ENCODE measurements around the gene F12.

The F12 gene

GRCh38 chr5:177446200-177447065 lies 37.1 kb upstream of the F12 start, which contains the start of gene PRR7:
PRR7 (plus strand) TSS chr5:177446814; CDS start chr5:177455068, 8,254 bp downstream.
- DNase-seq = peak; percentile 69 to 76

DNA sequence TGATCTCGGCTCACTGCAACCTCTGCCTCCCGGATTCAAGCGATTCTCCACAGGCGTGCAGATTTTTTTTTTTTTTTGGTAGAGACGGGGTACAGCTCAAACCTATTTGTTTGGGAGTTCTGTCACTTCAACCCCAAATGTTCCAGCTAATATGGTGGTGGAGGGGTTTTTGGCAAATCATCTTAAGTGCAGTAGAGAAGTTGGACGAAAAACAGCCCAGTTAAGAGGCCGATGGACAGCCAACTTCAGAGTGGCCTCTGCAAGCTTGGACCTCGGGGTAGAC lies 36.5 kb upstream of the F12 start:
- no peak for DNase-seq

GRCh38 chr5:177445052-177445916 lies 35.9 kb upstream of the F12 start:
- DNase-seq = peak; percentile 47 to 54

- peak in 1 of 2 experiments; percentile 40 for DNase-seq
Measured at GRCh38 chr5:177444106-177445051, 35.0 kb upstream of the F12 start.

DNA sequence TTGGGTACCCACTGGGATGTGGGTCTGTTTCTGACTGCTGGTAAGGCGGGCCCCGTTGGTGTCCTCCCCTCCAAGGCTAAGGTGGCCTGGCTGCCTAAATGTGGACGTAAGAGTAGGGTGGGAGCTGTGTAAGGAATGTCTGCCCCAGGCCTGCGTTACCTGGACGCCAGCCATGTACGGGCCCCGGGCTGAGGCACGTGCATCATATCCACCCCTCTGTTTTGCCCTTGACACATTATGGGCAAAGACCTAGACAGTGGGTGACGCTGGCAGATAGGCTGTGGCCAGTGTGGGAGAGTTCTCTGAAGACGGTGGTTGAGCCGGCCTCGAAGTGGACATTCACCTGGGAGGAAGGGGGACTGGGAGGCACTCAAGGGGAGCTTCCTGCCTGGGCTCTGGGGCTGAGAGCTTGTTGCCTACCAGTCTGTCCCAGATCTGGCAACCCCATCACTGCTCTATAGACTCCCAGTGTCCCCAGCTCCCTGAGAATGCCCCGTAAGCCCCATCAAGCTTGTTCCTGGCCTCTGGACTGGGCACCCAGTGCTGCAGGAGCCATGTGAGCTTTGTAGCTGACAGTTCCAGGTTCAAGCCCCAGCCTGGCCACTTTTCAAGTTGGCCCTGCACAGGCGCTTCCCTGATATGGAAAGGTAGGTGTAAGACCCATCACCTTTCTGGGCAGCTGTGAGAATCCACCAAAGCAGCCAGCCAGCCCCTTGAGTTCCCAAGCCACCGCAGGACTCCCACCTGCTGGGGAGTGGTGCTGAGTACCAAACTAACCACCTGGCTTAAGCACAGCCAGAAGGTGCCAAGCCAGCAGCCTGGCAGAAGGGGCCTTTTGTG lies 34.0 kb upstream of the F12 start:
- no peak for DNase-seq

DNA sequence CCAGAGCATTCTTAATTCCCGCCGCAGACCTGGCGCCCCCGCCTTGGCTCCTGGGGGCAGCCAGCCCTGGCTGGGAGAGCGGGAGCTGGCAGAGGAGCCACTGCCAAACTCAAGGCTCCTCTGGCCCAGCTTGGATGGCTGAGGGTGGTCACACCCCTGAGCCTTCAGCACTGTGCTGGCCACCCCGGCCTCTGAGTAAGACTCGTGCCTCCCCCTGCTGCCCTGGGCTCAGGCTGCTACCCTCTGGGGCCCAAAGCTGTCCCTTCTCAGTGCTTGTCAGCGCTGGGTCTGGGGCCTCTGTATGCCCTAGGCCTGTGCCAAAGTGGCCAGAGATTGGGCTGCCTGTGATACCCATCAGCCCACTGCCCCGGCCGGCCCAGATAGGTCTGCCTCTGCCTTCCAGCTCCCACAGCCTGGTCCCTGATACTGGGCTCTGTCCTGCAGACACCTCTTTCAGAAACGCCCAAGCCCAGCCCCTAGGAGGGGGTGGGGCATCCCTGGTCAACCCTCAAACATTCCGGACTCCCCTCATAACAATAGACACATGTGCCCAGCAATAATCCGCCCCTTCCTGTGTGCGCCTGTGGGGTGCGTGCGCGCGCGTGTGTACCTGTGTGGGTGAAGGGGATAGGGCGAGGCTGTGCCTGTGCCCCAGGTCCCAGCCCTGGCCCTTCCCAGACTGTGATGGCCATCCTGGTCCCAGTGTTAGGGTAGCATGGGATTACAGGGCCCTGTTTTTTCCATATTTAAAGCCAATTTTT lies 32.9 kb upstream of the F12 start:
- no peak for DNase-seq

DNA sequence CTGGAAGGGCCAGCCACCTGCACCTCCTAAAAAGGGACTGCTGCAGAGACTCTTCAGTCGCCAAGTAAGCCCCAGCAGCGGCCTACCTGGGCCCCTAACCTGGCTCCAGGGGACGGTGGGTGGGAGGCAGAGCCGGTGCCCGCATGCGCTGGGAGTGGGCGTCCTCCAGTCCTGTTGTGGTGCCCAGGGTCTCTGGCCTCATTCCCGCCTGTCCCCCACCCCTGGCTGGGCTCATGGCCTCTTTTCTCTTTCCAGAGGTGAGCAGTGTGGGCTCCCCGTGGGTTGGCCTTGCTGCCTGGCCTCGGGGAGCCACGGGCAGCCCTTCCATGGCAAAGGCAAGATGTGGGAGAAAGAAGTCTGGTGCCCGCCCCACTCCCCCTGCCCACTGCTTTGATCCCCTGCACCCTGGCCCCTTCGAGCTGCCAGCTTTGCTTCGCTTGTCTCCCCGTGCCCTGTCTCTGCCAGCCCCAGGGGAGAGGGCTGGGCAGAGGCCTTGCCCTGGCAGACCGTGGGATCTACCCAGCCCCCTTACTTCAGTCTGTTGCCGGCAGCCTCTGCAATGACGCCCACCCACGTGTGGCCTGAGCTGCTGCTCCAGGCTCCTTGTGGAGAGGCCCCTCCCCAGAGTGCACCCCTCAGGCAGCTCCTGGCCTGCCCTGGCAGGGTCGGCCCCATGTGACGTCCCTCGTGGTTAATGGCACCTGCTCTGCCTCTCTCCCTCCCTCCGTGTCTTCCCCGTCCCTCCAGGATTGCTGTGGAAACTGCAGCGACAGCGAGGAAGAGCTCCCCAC lies 31.8 kb upstream of the F12 start:
- no peak for DNase-seq

DNA sequence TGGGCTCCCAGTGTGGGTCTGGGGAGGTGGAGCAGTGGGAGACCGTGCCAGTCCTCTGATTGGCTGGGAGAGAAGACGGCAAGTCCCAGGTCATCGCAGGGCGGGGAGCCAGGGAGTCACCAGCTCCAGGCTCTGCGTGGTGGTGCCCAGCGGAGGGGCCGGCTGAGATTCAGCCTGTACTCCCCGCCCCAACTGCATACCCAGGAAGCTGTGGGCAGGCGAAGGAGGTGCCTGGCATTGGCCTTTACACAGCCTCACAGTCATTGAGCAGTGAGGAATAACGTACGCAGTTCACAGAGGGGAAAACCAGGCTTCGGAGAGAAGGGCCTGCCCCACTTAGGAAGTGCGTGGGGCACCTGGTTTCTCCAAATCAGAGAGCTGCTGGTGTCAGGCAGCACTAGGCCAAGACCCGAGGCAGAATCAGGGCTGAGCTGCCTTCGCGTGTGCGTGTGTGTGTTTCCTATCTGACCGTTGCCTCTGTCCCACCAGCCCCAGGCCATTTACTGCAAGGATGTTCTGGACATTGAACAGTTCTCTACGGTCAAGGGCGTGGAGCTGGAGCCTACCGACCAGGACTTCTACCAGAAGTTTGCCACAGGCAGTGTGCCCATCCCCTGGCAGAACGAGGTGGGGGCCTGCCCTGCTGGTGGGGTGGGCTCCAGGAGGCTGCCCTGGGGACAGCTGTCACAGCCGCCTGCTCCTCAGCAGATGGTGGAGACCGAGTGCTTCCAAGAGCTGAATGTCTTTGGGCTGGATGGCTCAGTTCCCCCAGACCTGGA lies 31.0 kb upstream of the F12 start:
- peak; percentile 67 to 73 for DNase-seq

- DNase-seq = no peak
Measured at GRCh38 chr5:177439518-177440053, 30.2 kb upstream of the F12 start.

- no peak for DNase-seq
Measured at GRCh38 chr5:177438468-177438867, 29.1 kb upstream of the F12 start.

GRCh38 chr5:177437623-177438022 lies 28.3 kb upstream of the F12 start:
- DNase-seq = no peak

DNA sequence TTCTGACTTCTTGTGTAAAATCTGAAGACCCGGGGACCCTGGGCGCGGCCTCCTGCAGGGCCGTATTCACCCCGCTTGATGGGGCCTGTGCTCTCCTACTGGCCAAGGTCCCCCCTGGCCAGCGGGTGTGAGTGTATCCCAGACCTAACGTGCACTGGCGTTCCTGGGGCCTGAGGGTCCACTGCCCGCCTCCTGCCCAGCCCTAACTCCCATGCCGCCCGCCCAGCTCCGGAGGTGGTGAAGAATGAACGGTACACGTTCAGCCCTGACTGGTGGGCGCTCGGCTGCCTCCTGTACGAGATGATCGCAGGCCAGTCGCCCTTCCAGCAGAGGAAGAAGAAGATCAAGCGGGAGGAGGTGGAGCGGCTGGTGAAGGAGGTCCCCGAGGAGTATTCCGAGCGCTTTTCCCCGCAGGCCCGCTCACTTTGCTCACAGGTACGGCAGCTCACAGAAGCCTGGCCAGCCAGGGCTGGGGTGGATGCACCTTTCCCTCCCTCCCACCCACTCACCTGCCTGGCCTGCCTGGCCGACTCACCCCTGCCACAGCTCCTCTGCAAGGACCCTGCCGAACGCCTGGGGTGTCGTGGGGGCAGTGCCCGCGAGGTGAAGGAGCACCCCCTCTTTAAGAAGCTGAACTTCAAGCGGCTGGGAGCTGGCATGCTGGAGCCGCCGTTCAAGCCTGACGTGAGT lies 26.6 kb upstream of the F12 start:
- DNase-seq = no peak

DNA sequence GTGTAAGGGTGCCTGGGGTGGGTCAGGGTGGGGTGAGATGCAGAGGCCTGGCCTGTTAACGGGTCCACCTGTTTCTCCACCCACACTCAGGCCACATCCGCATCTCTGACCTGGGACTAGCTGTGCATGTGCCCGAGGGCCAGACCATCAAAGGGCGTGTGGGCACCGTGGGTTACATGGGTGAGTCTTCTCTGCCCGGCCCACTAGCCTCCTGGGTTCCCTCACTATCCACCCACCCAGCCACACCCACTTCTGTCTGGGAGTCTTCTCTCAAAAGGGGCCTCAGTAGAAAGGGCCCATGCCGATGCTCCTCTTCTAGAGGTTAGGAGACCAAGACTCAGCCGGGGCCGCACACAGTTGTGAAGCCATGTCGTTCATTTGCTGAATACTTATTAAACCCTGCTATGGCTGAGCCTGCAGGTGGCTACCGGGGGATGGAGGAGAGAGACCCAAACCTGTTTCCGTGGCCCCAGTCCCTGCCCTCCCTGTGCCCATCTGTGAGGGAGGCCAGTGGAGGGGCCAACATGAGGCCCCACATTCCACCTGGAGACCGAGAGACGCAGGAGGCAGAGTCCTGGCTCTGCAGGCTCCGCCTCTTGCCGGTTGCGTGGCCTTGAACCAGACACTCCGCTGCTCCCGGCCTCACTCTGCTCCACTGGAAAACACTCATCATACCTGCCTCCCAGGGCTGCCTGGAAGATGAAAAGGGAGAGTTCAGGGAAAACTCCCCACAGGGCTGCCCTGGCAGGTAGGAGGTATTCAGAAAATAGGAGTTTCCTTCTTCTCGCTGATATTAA lies 25.8 kb upstream of the F12 start:
- DNase-seq = no peak

- DNase-seq = peak; percentile 72 to 80
Measured at GRCh38 chr5:177434437-177434836, 25.1 kb upstream of the F12 start.

DNA sequence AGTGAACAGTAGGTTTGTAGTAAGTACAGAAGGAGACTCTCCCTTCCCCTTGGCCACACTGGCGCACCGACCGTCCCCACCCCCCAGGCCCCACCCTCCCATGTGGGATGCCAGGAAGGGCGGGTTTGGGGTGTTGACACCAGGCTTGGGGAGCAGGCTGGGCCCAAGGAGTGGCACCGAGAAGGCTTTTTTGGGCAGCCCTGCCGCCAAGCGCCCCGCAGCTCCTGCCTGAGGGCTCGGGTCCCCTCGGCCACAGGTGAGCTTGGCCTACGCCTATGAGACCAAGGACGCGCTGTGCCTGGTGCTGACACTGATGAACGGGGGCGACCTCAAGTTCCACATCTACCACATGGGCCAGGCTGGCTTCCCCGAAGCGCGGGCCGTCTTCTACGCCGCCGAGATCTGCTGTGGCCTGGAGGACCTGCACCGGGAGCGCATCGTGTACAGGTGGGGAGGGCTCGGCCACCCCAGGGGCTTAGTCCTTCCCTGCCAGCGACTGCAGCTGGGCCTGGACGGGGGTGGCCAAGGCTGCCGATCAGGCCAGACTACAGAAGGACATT lies 24.4 kb upstream of the F12 start:
- DNase-seq = no peak

DNA sequence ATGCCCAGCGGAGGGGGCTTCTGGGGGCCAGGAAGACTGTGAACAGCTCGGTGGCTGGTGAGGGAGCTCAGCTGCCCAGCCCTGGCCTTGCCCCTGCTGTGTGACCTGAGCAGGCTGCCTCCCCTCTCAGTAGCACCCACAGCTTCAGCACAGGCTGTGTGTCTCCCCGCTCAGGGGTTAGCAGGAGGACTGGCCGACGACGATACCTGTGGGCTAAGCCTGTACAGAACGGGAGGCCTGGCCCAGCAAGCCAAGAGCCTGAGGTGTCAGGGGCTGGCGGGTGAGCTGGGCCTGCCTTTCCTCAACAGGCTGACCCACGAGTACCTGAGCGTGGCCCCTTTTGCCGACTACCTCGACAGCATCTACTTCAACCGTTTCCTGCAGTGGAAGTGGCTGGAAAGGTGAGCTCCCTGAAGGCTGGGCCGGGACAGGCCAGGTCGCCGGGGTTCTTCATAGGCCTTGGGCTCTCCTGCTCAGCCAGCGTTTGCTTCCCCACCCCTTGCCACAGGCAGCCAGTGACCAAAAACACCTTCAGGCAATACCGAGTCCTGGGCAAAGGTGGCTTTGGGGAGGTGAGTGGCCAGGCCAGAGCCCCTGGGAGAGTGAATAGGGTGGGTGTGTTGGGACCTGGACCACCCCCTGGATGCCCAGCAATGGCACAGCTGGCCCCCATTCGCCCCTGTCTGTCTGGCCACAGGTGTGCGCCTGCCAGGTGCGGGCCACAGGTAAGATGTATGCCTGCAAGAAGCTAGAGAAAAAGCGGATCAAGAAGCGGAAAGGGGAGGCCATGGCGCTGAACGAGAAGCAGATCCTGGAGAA lies 23.7 kb upstream of the F12 start:
- no peak for DNase-seq

All from activated CD4-positive, alpha-beta T cell treated with anti-CD3 and anti-CD28 coated beads, Interleukin-2, amount 50 U/mL, for 48 hours (primary cell).